HL-60 (cell line): ENCODE results near the gene LIPC.

ENCODE experiments used
- CTCF ChIP-seq: IDR thresholded peaks from one replicate; pipeline ENCODE4 v1.5.1; 2011; ENCODE audit warnings: low read length, control low read depth, inconsistent platforms; ENCODE audit not compliant: insufficient read depth
- GABPA ChIP-seq: IDR thresholded peaks from 2 replicates; pipeline ENCODE4 v1.6.1; 2012; ENCODE audit warnings: low read depth
- POLR2AphosphoS5 ChIP-seq: IDR thresholded peaks from 2 replicates; pipeline ENCODE4 v1.6.1; 2012; ENCODE audit warnings: low read depth

- TF ChIP-seq CTCF (no peak), POLR2AphosphoS5 (no peak), GABPA (no peak)
Measured at GRCh38 chr15:58419803-58420524, 11.8 kb upstream of the LIPC start.
